Large intestine (tissue), 3 donors: ENCODE measurements around the gene INPP4B. TPM values are rescaled to one million over a fixed set of nuclear protein-coding genes. Genes with fewer than 3 reads are reported as not detected.
"Not testable (repeated sequence)": the region's sequence is repeated elsewhere in the genome, so short reads cannot be mapped to it uniquely, and the experiment has no call there.

ENCODE experiments used
- DNase-seq, 2 donors: peaks; one replicate each; pipeline versions ENCODE4 v3.0.0 to v3.0.0-alpha.2; 2013
- H3K27ac ChIP-seq: one replicate; pipeline ENCODE4 v1.5.1; 2013; ENCODE audit warnings: low read length
- H3K27me3 ChIP-seq: 2 replicates; pipeline ENCODE4 v1.6.1; 2013; ENCODE audit warnings: low read length; ENCODE audit not compliant: control insufficient read depth, insufficient read depth
- H3K36me3 ChIP-seq: 2 replicates; pipeline ENCODE4 v1.6.1; 2013; ENCODE audit warnings: low read length; ENCODE audit not compliant: control insufficient read depth, insufficient read depth
- H3K4me1 ChIP-seq: one replicate; pipeline ENCODE4 v1.6.1; 2013; ENCODE audit warnings: low read length; ENCODE audit not compliant: control insufficient read depth, insufficient read depth
- H3K4me3 ChIP-seq: one replicate; pipeline ENCODE4 v1.5.1; 2013; ENCODE audit warnings: low read length
- H3K9me3 ChIP-seq: one replicate; pipeline ENCODE4 v1.6.1; 2013; ENCODE audit warnings: mild to moderate bottlenecking, low read depth, low read length, moderate library complexity; ENCODE audit not compliant: control insufficient read depth
- WGBS: methylation state at CpG from one replicate; pipeline ENCODE4 v1.1.5; 2013; ENCODE audit warnings: low lambda C conversion rate; ENCODE audit not compliant: insufficient coverage; 5-methylcytosine and 5-hydroxymethylcytosine counted together
- polyA plus RNA-seq: library from polyadenylated mRNA; unstranded; fragments of 120-200 nt; gene quantifications from one replicate; pipeline ENCODE4 v1.2.1, GENCODE V29; 2013

Gene INPP4B
- polyA plus RNA-seq, 1 donor, result 6.6 TPM

- Histone ChIP-seq H3K27ac (no peak overlapping the region), H3K36me3 (no peaks in the 10 kb centered on the region), H3K4me1 (peaks cover 6% of the 10 kb centered on the region), H3K4me3 (no peak overlapping the region), H3K9me3 (no peaks in the 10 kb centered on the region), H3K27me3 (no peaks in the 10 kb centered on the region)
- DNase-seq, result no peak
- 80% methylated on average over 1 of the region's 1 CpG for WGBS
These were observed 311.1 kb downstream of the INPP4B start for GRCh38 chr4:142535009-142535408.

GRCh38 chr4:142532054-142532453 is 314.0 kb downstream of the INPP4B start:
- Histone ChIP-seq H3K4me3 (no peak overlapping the region), H3K9me3 (no peaks in the 10 kb centered on the region), H3K36me3 (no peaks in the 10 kb centered on the region), H3K27me3 (no peaks in the 10 kb centered on the region), H3K27ac (no peak overlapping the region), H3K4me1 (peaks cover 6% of the 10 kb centered on the region)
- no peak for DNase-seq
- 60% methylated on average over 1 of the region's 5 CpGs for WGBS

GRCh38 chr4:142530728-142531127 is 315.4 kb downstream of the INPP4B start:
- no peaks in the 10 kb centered on the region for H3K9me3 ChIP-seq
- peak; percentile 46 to 74 for DNase-seq
- H3K27ac ChIP-seq, result peak overlapping the region; percentile 38
- 40% methylated on average over 1 of the region's 1 CpG for WGBS
- no peaks in the 10 kb centered on the region for H3K27me3 ChIP-seq
- peaks cover 6% of the 10 kb centered on the region for H3K4me1 ChIP-seq
- H3K4me3 ChIP-seq, result no peak overlapping the region
- H3K36me3 ChIP-seq, result no peaks in the 10 kb centered on the region

GRCh38 chr4:142528433-142528832 is 317.7 kb downstream of the INPP4B start:
- Histone ChIP-seq H3K4me1 (peaks cover 6% of the 10 kb centered on the region), H3K9me3 (no peaks in the 10 kb centered on the region), H3K27me3 (no peaks in the 10 kb centered on the region), H3K36me3 (no peaks in the 10 kb centered on the region), H3K4me3 (no peak overlapping the region), H3K27ac (no peak overlapping the region)
- DNase-seq, result peak in 1 of 2 donors; percentile 26
- no CpG with 5 or more reads among the region's 1 CpG for WGBS

- Histone ChIP-seq H3K27me3 (no peaks in the 10 kb centered on the region), H3K4me1 (no peaks in the 10 kb centered on the region), H3K9me3 (no peaks in the 10 kb centered on the region), H3K36me3 (no peaks in the 10 kb centered on the region), H3K4me3 (no peak overlapping the region), H3K27ac (no peak overlapping the region)
- no peak for DNase-seq
- 100% methylated on average over 1 of the region's 3 CpGs for WGBS
These were observed 323.0 kb downstream of the INPP4B start for GRCh38 chr4:142523111-142523510.

- Histone ChIP-seq H3K9me3 (no peaks in the 10 kb centered on the region), H3K27ac (no peak overlapping the region), H3K36me3 (no peaks in the 10 kb centered on the region), H3K4me1 (peaks cover 3% of the 10 kb centered on the region), H3K4me3 (no peak overlapping the region), H3K27me3 (no peaks in the 10 kb centered on the region)
- peak; percentile 23 to 29 for DNase-seq
These were observed 326.8 kb downstream of the INPP4B start for GRCh38 chr4:142519342-142519741.

GRCh38 chr4:142516686-142517526 is 329.2 kb downstream of the INPP4B start:
- WGBS, result 60% methylated on average over 1 of the region's 4 CpGs
- H3K9me3 ChIP-seq, result no peaks in the 10 kb centered on the region
- H3K36me3 ChIP-seq, result no peaks in the 10 kb centered on the region
- peak; percentile 57 to 76 for DNase-seq
- peaks cover 3% of the 10 kb centered on the region for H3K4me1 ChIP-seq
- no peak overlapping the region for H3K4me3 ChIP-seq
- no peaks in the 10 kb centered on the region for H3K27me3 ChIP-seq
- peak overlapping the region; percentile 14 for H3K27ac ChIP-seq

GRCh38 chr4:142512161-142512560 is 333.9 kb downstream of the INPP4B start:
- no peak overlapping the region for H3K27ac ChIP-seq
- no peaks in the 10 kb centered on the region for H3K36me3 ChIP-seq
- no CpG with 5 or more reads among the region's 1 CpG for WGBS
- no peak for DNase-seq
- H3K4me3 ChIP-seq, result no peak overlapping the region
- H3K9me3 ChIP-seq, result no peaks in the 10 kb centered on the region
- no peaks in the 10 kb centered on the region for H3K27me3 ChIP-seq
- peaks cover 3% of the 10 kb centered on the region for H3K4me1 ChIP-seq

- Histone ChIP-seq H3K4me3 (no peak overlapping the region), H3K27ac (no peak overlapping the region), H3K27me3 (no peaks in the 10 kb centered on the region), H3K9me3 (no peaks in the 10 kb centered on the region), H3K36me3 (no peaks in the 10 kb centered on the region), H3K4me1 (no peaks in the 10 kb centered on the region)
- DNase-seq, result no peak
- 88% methylated on average over 1 of the region's 1 CpG for WGBS
These were observed 336.2 kb downstream of the INPP4B start for GRCh38 chr4:142509881-142510280.

- H3K4me1 ChIP-seq, result not testable (repeated sequence)
- WGBS, result no CpG with 5 or more reads among the region's 2 CpGs
These were observed 336.7 kb downstream of the INPP4B start for GRCh38 chr4:142509381-142509780.

GRCh38 chr4:142500966-142501365 is 345.1 kb downstream of the INPP4B start:
- no CpG with 5 or more reads among the region's 3 CpGs for WGBS
- Histone ChIP-seq H3K9me3 (no peaks in the 10 kb centered on the region), H3K27ac (peak overlapping the region; percentile 47), H3K4me1 (peaks cover 4% of the 10 kb centered on the region), H3K27me3 (no peaks in the 10 kb centered on the region), H3K4me3 (no peak overlapping the region), H3K36me3 (no peaks in the 10 kb centered on the region)
- peak; percentile 67 to 81 for DNase-seq

More at GRCh38 chr4:142509381-142509780, 336.7 kb downstream of the INPP4B start:
- H3K9me3 ChIP-seq, H3K27me3 ChIP-seq, H3K4me3 ChIP-seq, H3K36me3 ChIP-seq, H3K27ac ChIP-seq, DNase-seq: not testable (repeated sequence)
